Muscle of arm (tissue), 14 donors: Measurements from ENCODE around the gene WNK3. TPM values are rescaled to one million over a fixed set of nuclear protein-coding genes. Genes with fewer than 3 reads are reported as not detected.
"Not testable (repeated sequence)": the region's sequence is repeated elsewhere in the genome, so short reads cannot be mapped to it uniquely, and the experiment has no call there.

ENCODE experiments used
- DNase-seq: peaks from one replicate; pipeline ENCODE4 v3.0.0-alpha.2; 2013
- long read RNA-seq, 11 donors: transcript quantifications; one replicate each; lab custom pipeline, GENCODE V29; 2026
- polyA plus RNA-seq, 12 donors: library from polyadenylated mRNA; unstranded; fragments of 120-200 nt; gene quantifications; one replicate each; pipeline ENCODE4 v1.2.1, GENCODE V29; 2013; ENCODE audit not compliant: insufficient read length in 12 of 12

WNK3 gene
- 1 to 10 TPM in 11 of 12 donors, not detected in 1; 2.1 to 4.0 (median 2.4) TPM for polyA plus RNA-seq
- long read RNA-seq, donor 1: 0 reads
- long read RNA-seq, donor 2: 0 reads
- long read RNA-seq, donor 3: 0 reads
- long read RNA-seq, donor 4: 0 reads
- long read RNA-seq, donor 5: 0 reads
- long read RNA-seq, donor 6: 0 reads
- long read RNA-seq, donor 7: 0 reads
- long read RNA-seq, donor 8: 0 reads
- long read RNA-seq, donor 9: 0 reads
- long read RNA-seq, donor 10: 0 reads
- long read RNA-seq, donor 11, partial matches to known transcripts: 0 of 1 reads
- long read RNA-seq, donor 11, other reads (novel, unspliced or antisense): 0 of 1 reads

DNA sequence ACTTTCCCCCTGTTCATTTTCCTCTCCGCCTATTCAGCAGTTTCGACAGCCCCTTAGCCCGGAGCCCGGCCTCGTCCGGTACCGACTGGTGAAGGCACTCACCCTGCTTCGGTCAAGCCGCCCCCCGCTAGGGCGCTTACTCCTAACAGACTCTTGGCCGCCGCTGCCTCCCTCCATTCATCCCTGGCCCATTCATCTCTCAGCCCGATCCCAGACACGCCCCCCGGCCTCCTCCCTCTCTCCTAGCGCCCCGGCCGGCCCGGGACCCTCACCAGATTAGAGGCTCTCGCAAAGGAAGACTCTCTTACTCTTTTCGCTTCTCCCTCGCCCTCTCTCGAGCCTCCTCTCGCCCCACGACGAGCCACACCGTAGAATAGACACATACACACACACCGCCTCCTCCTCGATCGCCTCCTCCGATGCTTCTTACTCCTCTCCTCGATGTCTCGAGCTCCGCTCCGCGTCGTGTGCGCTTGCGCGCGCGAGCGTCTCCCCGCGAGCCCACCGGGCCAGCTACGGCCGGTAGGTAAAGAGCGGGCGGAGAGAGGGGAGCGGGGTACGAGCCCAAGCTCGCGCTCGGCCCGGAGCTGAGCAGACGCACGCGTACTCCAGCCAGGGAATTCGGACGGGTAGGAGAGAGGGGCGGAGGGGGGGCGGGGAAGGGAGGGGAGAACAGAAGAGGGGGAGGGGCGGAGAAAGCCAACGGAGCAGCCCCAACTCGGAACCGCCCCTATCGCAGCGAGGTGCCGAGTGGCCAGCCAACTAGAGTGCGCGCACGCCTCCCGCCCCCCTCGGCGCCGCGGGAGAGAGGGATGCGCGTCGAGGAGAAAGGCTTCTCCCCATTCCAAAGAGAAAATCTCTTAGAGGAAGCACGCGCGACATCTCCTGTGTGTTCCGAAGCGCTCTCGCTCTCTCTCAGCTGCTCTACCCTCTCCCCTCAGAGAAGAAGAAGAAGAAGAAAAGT, at the start of gene WNK3:
Gene WNK3, minus strand, starts transcription at position 633 of the 964 bp plus-strand sequence.
- DNase-seq: peak; percentile 85

DNA sequence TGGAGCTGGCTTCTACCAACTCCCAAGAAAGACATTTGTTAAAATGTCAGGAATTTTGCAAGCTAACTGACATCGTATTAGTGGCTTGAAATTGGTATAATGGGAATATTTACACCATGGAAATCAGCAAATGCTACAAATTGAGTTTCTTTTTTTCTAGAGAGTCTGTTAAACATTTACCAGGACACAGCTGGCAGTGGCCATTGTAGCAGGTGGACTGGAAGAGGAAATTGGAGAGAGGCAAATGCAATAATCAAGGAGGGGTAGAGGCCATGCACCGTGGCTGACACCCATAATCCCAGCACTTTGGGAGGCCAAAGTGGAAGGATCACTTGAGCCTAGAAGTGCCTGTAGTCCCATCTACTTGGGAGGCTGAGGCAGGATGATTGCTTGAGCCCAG, 49.4 kb upstream of the WNK3 start:
- DNase-seq: no peak

DNA sequence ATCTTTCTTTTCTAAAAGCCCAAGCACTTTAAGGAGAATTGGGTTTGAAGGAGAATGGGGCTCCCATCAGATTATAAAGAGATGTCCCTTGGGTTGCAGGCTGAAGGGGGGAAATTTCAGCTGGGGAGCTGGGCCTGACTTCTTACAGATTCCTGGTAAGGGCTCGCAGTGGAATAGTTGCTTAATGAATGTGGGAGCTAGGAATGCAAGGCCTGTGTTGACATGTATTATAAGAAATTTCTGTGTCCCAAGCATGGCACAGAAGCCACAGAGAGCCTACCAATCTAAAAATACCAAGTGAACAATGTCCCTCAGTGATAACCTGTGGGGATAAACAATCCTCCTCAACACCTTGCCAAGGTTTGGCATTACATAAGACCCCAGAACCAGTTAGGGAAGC, 39.3 kb upstream of the WNK3 start:
- DNase-seq: no peak

DNA sequence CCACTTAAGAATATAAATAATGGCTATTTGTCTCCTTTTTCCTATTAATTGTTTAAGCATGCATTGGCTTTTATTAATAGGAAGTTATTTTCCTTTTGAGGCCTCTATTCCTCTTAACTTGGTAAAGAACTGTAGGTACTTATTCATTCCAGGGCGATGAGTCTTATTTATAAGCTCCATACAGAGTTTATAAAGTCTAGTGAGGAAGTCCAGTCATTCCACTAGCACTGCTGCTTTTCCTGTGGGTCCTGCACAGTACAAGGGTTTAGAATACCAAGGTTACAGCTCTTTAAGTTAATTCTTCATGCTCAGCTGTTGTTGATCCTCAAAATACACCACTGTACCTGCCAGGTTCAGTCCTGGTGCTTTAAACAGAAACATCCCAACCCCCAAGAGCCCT, 28.5 kb upstream of the WNK3 start:
- no peak for DNase-seq

DNA sequence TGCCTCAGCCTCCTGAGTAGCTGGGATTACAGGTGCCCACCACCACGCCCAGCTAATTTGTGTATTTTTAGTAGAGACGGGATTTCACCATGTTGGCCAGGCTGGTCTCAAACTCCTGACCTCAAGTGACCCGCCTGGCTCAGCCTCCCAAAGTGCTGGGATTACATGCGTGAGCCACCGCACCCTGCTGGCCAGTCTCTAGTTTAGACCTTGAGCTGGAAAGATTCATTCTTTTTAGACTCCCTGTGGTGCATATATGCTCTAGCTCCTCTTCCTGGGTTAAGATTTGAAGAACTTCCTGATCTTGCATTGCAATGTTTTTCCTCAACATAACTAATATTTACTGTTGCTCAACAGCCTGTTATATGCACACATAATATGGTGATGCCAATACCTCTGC, 26.8 kb upstream of the WNK3 start:
- DNase-seq: not testable (repeated sequence)

DNA sequence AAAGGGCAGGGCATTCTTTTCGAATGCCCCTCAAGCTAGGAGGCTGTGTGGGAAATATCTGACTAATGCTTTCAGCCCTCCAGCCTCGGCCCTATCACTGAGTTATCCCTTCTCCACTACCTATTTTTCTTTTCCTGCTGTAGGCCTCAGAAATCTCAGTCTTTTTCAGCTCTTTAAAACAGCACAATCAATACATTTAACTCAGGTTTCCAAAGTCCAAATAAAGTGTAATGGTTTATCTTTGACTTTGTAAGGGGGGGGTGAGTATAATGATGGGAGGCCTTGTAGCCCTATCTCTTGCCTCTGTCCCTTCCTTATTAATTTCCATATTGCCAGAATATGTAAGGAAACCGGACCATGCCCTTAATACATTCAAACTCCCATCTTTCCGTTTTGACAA, 1.6 kb upstream of the WNK3 start:
- no peak for DNase-seq

DNA sequence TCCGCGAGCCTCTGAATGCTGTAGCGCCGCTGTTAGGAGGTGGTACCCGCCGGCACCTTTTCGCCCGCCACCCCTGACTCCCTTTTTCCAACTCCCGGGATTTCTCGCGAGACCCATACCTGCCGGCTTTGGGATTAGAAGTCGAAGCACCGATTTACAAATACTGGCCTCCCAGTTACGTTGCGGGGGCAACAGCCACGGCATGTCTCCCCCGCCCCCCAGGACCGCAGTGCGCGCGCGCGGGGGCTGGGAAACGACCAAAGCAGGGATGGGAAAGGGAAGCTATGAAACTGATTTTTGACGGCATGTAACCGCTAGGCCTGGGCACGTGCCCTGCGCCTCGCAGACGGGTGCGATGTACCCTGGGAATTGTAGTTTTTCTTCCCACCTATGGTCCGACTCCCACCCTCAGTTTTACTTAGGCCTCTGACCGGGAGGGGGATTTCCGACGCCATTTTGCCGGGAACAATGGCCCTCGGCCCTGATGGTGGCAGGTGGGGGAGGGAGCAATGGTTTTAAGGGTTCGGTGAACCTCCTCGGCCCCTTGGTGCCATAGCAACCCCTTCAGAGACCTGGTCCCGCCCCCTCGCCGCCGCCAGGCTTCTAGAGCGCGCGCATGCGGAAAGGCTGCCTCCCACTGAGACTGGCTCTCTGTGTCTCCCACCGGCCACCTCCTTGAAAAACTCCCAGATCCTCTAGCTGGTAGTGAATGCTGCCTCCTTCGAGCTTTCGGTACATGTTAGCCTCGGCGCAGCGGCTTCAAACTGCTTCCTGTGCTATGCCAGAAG, 772 bp upstream of the WNK3 start:
- DNase-seq: peak; percentile 62

DNA sequence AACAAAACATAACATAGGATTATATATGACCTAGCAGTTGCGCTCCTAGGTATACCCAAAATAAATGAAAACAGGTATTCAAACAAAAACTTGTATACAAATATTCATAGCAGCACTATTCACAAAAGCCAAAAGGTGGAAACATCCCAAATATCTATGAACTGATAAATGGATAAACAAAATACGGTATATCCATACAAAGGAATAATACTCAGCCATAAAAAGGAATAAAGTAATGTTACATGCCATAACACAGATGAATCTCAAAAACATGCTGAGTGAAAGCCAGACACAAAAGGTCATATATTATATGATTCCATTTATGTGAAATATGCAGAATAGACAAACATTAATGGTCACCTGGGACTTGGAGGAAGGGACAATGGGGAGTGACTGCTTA, 5.2 kb downstream of the WNK3 start:
- DNase-seq: no peak

DNA sequence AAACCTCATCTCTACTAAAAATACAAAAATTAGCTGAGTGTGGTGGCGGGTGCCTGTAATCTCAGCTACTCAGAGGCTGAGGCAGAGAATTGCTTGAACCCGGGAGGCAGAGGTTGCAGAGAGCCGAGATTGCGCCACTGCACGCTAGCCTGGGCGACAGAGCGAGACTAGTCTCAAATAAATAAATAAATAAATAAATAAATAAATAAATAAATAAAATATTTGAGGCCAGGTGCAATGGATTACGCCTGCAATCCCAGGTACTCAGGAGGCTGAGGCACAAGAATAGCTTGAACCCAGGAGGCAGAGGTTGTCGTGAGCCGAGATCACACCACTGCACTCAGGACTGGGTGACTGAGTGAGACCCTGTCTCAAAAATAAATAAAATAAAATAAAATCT, 20.5 kb downstream of the WNK3 start:
- not testable (repeated sequence) for DNase-seq

DNA sequence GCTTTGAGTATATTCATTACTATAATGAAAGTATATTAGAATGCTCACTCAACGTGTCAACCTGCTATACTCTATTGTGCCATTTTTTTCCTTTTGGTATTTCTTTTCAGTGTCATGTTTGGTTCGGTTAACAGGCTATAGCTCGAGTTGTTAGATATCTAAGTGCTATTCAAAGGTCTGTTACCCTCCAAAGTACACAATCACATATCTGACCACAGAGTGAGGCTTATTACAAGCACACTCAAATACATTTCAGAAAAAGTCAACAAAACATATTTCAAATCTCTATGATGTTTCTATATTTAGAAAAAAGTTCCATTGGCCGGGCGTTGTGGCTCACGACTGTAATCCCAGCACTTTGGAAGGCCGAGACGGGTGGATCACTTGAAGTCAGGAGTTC, 32.8 kb downstream of the WNK3 start:
- no peak for DNase-seq

DNA sequence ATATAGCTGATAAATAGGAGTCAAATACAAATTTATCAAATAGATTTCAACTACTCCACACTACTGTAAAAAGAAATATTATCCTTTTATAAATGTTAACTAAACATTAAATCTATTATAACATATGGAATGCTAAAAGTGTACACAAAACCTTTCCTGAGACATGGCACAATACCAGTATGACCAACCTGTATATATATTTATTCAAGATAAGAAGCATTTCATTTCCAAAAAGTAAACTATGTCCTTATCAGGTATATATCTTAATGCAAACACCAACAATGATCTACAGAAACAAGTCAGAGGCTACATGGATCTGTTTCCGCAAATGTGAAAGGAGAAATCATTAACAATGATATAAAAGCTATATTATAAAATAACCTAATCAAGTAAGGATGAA, 37.8 kb downstream of the WNK3 start:
- DNase-seq: no peak

DNA sequence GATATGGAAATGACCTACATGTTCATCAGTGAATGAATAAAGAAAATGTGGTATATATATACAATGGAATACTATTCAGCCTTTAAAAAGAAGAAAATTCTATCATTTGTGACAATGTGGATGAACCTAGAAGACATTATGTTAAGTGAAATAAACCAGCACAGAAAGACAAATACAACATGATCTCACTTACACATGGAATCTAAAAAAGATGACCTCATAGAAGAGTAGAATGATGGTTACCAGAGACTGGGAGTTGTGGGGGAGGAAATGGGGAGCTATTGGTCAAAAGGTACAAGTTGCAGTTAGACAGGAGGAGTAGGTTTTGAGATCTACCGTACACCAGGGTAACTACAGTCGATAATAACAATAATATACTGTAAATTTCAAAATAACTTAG, 51.5 kb downstream of the WNK3 start:
- DNase-seq: no peak

DNA sequence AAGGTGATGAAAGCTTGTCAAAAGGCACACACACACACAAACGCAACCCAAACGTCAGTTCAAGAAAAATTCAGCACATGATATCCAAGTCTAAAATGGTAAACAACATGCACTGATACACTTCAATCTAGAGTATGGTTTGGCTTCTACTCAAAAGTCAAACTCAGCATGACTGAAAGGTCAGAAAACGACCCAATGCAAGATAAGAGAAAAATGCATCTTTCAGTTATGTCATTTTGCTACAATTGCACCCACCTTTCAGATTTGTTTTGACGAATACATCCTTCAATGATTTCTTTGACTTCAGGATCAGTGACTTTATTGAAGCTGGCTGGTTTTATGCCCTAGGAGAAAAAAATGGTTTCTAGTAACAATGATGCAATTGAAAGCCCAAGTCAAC, 56.3 kb downstream of the WNK3 start:
- no peak for DNase-seq

DNA sequence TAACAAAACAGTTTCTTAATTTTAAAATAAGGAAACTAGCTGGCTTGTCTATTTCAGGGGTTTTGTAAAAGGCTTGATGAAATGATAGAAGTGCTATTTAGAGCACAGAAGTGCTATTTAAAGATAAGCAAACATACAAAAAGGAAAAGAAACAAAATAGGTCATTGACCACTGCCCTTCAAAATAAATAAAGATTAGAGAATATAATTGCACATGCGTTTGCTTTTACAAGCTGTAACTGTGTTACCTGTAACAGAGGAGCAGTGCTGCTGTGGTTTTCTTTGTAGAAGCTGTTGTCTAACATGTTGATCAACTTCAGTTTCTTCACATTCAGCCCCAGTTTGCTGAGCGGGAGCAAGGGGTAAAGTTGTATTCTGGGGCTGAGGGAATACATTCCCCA, 63.5 kb downstream of the WNK3 start:
- no peak for DNase-seq

DNA sequence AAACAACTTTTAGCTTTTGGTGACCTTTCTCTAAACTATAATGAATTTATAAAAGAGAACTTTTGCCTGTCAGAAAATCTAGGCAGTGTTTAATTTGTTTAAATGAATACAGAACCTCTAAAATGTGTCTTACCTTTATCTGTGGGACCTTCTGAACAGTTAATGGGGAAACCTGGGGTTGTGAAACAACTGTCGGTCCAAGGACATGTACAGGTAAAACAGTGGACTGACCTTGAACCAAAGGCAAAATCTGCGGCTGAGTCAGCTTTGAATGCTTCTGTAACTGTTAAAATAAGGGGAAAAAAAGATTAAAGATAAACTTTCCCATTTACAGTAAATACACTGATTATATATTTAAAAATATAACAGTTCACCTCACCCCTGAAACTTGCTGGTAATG, 65.1 kb downstream of the WNK3 start:
- no peak for DNase-seq

DNA sequence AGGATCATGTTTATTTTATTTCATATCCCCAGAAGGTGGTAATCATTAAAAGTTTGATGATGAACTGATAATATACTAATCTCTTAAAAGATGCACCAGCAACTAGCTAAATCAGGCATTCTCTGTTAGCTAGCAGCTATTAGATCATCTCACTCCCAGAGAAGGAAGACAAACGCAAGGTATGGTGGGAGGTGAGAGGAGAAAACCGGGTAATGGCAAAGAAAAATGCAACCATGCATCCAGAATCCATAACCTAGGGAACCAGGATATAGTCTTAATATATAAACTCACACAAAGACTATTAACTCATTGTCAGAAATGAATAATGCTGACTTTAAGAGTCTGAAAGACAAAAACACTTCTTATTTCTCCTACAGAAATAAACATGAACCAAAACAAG, 66.1 kb downstream of the WNK3 start:
- no peak for DNase-seq

DNA sequence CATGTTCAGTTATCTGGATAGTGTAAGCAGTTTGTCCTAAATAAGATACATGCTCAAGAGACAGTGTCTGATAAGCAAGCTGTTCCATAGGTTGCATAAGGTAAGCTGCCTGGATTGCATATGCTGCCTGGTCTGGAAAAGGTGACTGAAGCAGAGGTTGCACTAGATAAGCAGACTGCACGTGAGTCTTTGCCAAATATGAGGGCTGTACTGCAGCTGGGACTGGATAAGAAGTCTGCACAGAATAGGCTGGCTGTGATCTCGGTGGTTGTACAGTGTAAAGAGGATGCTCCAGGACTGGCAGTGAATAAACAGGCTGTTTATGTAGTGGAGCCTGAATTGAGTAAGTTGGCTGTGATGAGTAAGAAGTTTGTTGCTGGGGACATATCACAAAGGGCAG, 68.9 kb downstream of the WNK3 start:
- DNase-seq: no peak

DNA sequence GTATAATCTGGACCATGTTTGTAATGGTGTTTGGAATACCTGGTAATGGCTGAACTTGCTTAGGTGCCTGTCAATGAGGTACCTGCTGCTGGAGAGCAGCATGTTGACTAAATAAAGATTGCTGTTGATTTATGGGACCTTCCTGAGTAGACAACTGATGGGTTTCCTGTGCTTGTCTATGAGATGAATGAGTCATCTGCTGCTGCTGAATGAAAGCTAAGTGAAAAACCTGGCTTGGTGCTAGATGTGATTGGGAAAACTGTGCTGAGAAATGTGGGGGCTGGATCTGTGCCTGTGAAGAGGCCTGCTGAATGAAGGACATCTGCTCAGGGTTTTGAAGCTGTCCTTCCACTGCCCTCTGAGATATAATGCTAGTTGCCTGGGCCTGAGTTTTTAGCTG, 69.6 kb downstream of the WNK3 start:
- peak; percentile 31 for DNase-seq

DNA sequence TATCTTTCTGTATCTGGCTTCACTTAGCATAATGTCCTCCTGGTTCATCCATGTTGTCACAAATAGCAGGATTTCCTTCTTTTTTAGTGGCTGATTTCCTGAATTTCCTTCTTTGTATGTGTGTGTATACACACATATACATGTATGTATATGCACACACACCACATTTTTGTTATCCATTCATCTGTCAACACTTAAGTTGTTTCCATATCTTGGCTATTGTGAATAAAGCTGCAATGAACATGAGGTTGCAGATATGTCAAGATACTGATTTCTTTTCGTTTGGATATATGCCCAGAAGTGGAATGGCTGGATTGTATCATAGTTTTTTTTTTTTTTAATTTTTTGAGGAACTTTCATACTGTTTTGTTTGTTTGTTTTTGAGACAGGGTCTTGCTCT, 76.2 kb downstream of the WNK3 start:
- DNase-seq: no peak

DNA sequence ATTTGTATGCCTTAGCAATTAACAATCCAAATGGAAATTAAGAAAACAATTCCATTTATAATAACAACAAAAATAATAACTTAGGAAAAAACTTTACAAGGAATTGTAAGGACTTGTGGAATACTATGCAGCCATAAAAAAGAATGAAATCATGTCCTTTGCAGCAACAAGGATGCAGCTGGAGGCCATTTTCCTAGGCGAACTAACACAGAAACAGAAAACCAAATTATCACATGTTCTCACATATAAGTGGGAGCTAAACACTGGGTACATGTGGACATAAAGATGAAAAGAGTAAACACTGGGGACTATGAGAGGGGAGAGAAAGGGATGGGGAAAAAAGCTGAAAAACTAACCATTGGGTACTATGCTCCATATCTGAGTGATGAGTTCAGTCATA, 77.4 kb downstream of the WNK3 start:
- no peak for DNase-seq

DNA sequence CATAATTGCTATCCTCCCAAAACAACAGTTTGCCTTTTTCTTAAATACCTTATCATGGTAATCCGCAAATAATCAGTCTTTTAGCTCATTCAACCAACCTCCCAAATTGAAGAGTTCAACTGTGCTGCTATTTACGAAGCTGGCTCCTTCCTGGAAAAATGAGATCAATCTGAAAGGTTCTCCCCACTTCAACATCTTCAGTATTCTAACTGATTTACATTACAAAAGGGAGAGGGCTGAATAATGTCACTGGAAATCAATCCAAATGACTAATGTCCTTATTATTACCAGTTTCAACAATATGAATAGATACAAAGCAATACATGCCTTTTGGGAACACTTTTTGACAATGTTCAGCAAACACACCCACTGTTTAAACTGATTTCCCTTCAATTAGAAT, 86.2 kb downstream of the WNK3 start:
- DNase-seq: no peak

DNA sequence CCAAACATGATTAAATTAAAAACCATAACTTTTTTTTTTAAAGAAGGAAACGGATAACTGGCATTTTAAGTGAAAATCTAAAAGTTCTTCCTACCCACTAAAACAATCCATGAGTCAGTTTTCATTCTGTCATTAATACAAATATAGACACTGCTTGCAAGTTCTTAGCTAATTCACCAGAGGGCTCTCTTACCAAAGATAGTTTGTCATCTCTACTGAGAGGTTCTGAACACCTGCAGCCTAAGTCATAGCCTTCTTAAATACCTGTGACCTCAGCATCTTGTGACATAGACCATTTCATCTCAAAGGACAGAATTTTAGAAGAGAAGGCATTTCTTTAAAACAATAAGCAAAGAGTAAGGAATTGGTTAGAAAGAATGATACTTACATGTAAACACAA, 109.5 kb downstream of the WNK3 start:
- DNase-seq: no peak
